Measurements from ENCODE around the gene OTX1. TPM values are rescaled to one million over a fixed set of nuclear protein-coding genes. Genes with fewer than 3 reads are reported as not detected.

Gene OTX1
- polyA plus RNA-seq, 1 donor from 2014 or later: not detected

DNA sequence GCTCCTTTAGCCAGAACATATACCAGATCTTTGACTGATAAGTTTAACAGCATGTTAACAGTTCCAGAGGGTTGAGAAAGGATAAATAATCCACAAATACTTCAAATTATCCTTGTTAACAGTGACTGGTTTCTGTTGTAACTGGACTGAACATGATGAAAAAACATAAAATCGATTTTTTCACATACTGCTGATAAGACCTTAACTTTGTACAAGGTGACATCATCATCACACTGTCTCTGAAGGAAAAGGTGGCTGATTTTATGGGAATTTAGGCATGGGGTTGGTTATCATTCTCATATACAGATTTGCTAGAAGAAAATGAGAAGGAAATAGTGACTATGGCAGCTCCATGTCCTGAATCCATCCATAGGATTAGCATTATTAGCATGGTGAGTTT lies 36.1 kb downstream of the OTX1 start:
- Histone ChIP-seq H3K9ac (ENCODE audit: low read length) (no peak overlapping the region), H3K4me2 (ENCODE audit: low read length) (no peak overlapping the region), H3K4me3 (ENCODE audit: low read length) (no peak overlapping the region), H2AFZ (ENCODE audit: low read depth, low read length) (no peak overlapping the region), H3K79me2 (replicated peaks; ENCODE audit: insufficient read depth, low read length) (no peaks in the 10 kb centered on the region), H3F3A (ENCODE audit: insufficient read depth, low read length, poor library complexity, severe bottlenecking) (no peaks in the 10 kb centered on the region), H3K27me3 (ENCODE audit: insufficient read depth, low read depth, low read length) (no peaks in the 10 kb centered on the region), H3K36me3 (ENCODE audit: insufficient read depth, low read length) (no peaks in the 10 kb centered on the region), H3K27ac (ENCODE audit: low read length) (no peak overlapping the region), H4K20me1 (ENCODE audit: insufficient read depth) (no peaks in the 10 kb centered on the region), H3K9me3 (ENCODE audit: low read length) (no peaks in the 10 kb centered on the region), H3K9me2 (ENCODE audit: insufficient read depth, low read length) (no peaks in the 10 kb centered on the region)
- no peak for TF ChIP-seq MXI1 (conservative IDR thresholded peaks at IDR 0.05; ENCODE audit: poor library complexity, severe bottlenecking)
- no peak for TF ChIP-seq RAD21 (conservative IDR thresholded peaks at IDR 0.05)
- no peak for TF ChIP-seq EP300 (conservative IDR thresholded peaks at IDR 0.05; ENCODE audit: poor library complexity, severe bottlenecking)
- TF ChIP-seq SMC3 (conservative IDR thresholded peaks at IDR 0.05; ENCODE audit: poor library complexity): no peak
- no peak for TF ChIP-seq EZH2 (IDR thresholded peaks at IDR 0.05; ENCODE audit: borderline replicate concordance, insufficient read depth, low read length, poor library complexity, severe bottlenecking)

GRCh38 chr2:63092401-63092800 lies 41.8 kb downstream of the OTX1 start:
- no peaks in the 10 kb centered on the region for H3K9me3 ChIP-seq (ENCODE audit: low read length)
- no peaks in the 10 kb centered on the region for H3F3A ChIP-seq (ENCODE audit: insufficient read depth, low read length, poor library complexity, severe bottlenecking)
- TF ChIP-seq EZH2 (IDR thresholded peaks at IDR 0.05; ENCODE audit: borderline replicate concordance, insufficient read depth, low read length, poor library complexity, severe bottlenecking): no peak
- TF ChIP-seq, protein P1, sequence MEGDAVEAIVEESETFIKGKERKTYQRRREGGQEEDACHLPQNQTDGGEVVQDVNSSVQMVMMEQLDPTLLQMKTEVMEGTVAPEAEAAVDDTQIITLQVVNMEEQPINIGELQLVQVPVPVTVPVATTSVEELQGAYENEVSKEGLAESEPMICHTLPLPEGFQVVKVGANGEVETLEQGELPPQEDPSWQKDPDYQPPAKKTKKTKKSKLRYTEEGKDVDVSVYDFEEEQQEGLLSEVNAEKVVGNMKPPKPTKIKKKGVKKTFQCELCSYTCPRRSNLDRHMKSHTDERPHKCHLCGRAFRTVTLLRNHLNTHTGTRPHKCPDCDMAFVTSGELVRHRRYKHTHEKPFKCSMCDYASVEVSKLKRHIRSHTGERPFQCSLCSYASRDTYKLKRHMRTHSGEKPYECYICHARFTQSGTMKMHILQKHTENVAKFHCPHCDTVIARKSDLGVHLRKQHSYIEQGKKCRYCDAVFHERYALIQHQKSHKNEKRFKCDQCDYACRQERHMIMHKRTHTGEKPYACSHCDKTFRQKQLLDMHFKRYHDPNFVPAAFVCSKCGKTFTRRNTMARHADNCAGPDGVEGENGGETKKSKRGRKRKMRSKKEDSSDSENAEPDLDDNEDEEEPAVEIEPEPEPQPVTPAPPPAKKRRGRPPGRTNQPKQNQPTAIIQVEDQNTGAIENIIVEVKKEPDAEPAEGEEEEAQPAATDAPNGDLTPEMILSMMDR (IDR thresholded peaks at IDR 0.05; ENCODE audit: poor library complexity, severe bottlenecking): no peak
- no peak for TF ChIP-seq REST (IDR thresholded peaks at IDR 0.05; ENCODE audit: borderline replicate concordance)
- TF ChIP-seq RAD21 (conservative IDR thresholded peaks at IDR 0.05): no peak
- no peak for TF ChIP-seq SMC3 (conservative IDR thresholded peaks at IDR 0.05; ENCODE audit: poor library complexity)
- no peak for TF ChIP-seq POLR2AphosphoS5 (IDR thresholded peaks at IDR 0.05)
- TF ChIP-seq EP300 (conservative IDR thresholded peaks at IDR 0.05; ENCODE audit: poor library complexity, severe bottlenecking): no peak
- TF ChIP-seq MXI1 (conservative IDR thresholded peaks at IDR 0.05; ENCODE audit: poor library complexity, severe bottlenecking): no peak
- no peak for TF ChIP-seq TAF1 (IDR thresholded peaks at IDR 0.05; ENCODE audit: low read depth)
- H2AFZ ChIP-seq (ENCODE audit: low read depth, low read length): no peak overlapping the region
- H3K27me3 ChIP-seq (ENCODE audit: insufficient read depth, low read depth, low read length): no peaks in the 10 kb centered on the region
- H4K20me1 ChIP-seq (ENCODE audit: insufficient read depth): no peaks in the 10 kb centered on the region
- H3K79me2 ChIP-seq (replicated peaks; ENCODE audit: insufficient read depth, low read length): no peaks in the 10 kb centered on the region
- no peak overlapping the region for H3K4me2 ChIP-seq (ENCODE audit: low read length)
- no peak overlapping the region for H3K4me3 ChIP-seq (ENCODE audit: low read length)
- no peaks in the 10 kb centered on the region for H3K36me3 ChIP-seq (ENCODE audit: insufficient read depth, low read length)
- no peaks in the 10 kb centered on the region for H3K9me2 ChIP-seq (ENCODE audit: insufficient read depth, low read length)
- H3K9ac ChIP-seq (ENCODE audit: low read length): no peak overlapping the region
- H3K27ac ChIP-seq (ENCODE audit: low read length): no peak overlapping the region
